ENCODE data around the gene GNG7. TPM values are rescaled to one million over a fixed set of nuclear protein-coding genes. Genes with fewer than 3 reads are reported as not detected.
"Not testable (repeated sequence)": the region's sequence is repeated elsewhere in the genome, so short reads cannot be mapped to it uniquely, and the experiment has no call there.

Gene GNG7
- total and polyA plus RNA-seq, 2 experiments from 2014 or later = 0.11 to 0.13 TPM

- in situ Hi-C loops (cut with MboI) = no loop called here
- Histone ChIP-seq H3K4me1 (ENCODE audit: insufficient read depth) (no peaks in the 10 kb centered on the region), H3K9me2 (ENCODE audit: insufficient read depth) (no peaks in the 10 kb centered on the region), H3F3A (ENCODE audit: insufficient read depth) (peaks cover 4% of the 10 kb centered on the region; the same call in 1 of the 2 replicates), H3K27me3 (replicated peaks; ENCODE audit: insufficient read depth) (no peaks in the 10 kb centered on the region), H4K20me1 (ENCODE audit: insufficient read depth) (no peaks in the 10 kb centered on the region), H3K27ac (no peak overlapping the region), H2AFZ (peak overlapping the region; percentile 84; the same call in 1 of the 2 replicates), H3K9ac (no peak overlapping the region), H3K79me2 (ENCODE audit: insufficient read depth) (no peaks in the 10 kb centered on the region), H3K9me3 (ENCODE audit: low read depth) (no peaks in the 10 kb centered on the region), H3K36me3 (ENCODE audit: low read depth) (no peaks in the 10 kb centered on the region), H3K4me2 (ENCODE audit: unreplicated experiment) (no peak overlapping the region), H3K4me3 (no peak overlapping the region)
- TF ChIP-seq EZH2 (IDR thresholded peaks at IDR 0.05; ENCODE audit: insufficient read depth, poor library complexity, severe bottlenecking) (no peak), EZH2phosphoT487 (IDR thresholded peaks at IDR 0.05; ENCODE audit: insufficient read depth, low read depth) (no peak)
- WGBS, 2 experiments (ENCODE audit: low coverage in 1 of 2, low lambda C conversion rate in 2 of 2, missing lambda C conversion rate in 2 of 2) = 53 to 54% methylated on average over 6 of the region's 6 CpGs
- DNase-seq = no peak
Observed at GRCh38 chr19:2567996-2568395, 134.5 kb downstream of the GNG7 start.

GRCh38 chr19:2567580-2567979, 134.9 kb downstream of the GNG7 start:
- 35 to 44% methylated on average over 17 of the region's 17 CpGs for WGBS, 2 experiments (ENCODE audit: low coverage in 1 of 2, low lambda C conversion rate in 2 of 2, missing lambda C conversion rate in 2 of 2)
- no peak for TF ChIP-seq EZH2phosphoT487 (IDR thresholded peaks at IDR 0.05; ENCODE audit: insufficient read depth, low read depth)
- TF ChIP-seq EZH2 (IDR thresholded peaks at IDR 0.05; ENCODE audit: insufficient read depth, poor library complexity, severe bottlenecking) = no peak
- H3K9me2 ChIP-seq (ENCODE audit: insufficient read depth) = no peaks in the 10 kb centered on the region
- no peak overlapping the region for H3K4me3 ChIP-seq
- in situ Hi-C loops (cut with MboI) = no loop called here
- no peak overlapping the region for H3K4me2 ChIP-seq (ENCODE audit: unreplicated experiment)
- no peak overlapping the region for H3K27ac ChIP-seq
- H3K9ac ChIP-seq = no peak overlapping the region
- H3F3A ChIP-seq (ENCODE audit: insufficient read depth) = peaks cover 4% of the 10 kb centered on the region; the same call in 1 of the 2 replicates
- no peaks in the 10 kb centered on the region for H4K20me1 ChIP-seq (ENCODE audit: insufficient read depth)
- DNase-seq = peak; percentile 45
- no peaks in the 10 kb centered on the region for H3K27me3 ChIP-seq (replicated peaks; ENCODE audit: insufficient read depth)
- H3K79me2 ChIP-seq (ENCODE audit: insufficient read depth) = no peaks in the 10 kb centered on the region
- H3K9me3 ChIP-seq (ENCODE audit: low read depth) = no peaks in the 10 kb centered on the region
- H3K4me1 ChIP-seq (ENCODE audit: insufficient read depth) = no peaks in the 10 kb centered on the region
- H2AFZ ChIP-seq = peak overlapping the region; percentile 84
- no peaks in the 10 kb centered on the region for H3K36me3 ChIP-seq (ENCODE audit: low read depth)

- H3K9me2 ChIP-seq (ENCODE audit: insufficient read depth); in situ Hi-C loops (cut with MboI); H3K9ac ChIP-seq; H4K20me1 ChIP-seq (ENCODE audit: insufficient read depth); H3K36me3 ChIP-seq (ENCODE audit: low read depth); H3K4me1 ChIP-seq (ENCODE audit: insufficient read depth); H3F3A ChIP-seq (ENCODE audit: insufficient read depth); H3K27ac ChIP-seq; H3K27me3 ChIP-seq (replicated peaks; ENCODE audit: insufficient read depth); H3K9me3 ChIP-seq (ENCODE audit: low read depth); H3K79me2 ChIP-seq (ENCODE audit: insufficient read depth); H3K4me3 ChIP-seq; H2AFZ ChIP-seq; H3K4me2 ChIP-seq (ENCODE audit: unreplicated experiment); DNase-seq: not testable (repeated sequence)
- WGBS, 2 experiments (ENCODE audit: low coverage in 1 of 2, low lambda C conversion rate in 2 of 2, missing lambda C conversion rate in 2 of 2) = 88 to 89% methylated on average over 9 of the region's 9 CpGs
Observed at GRCh38 chr19:2563546-2563945, 138.9 kb downstream of the GNG7 start.

- Histone ChIP-seq H3K4me3 (no peak overlapping the region), H3K9me3 (ENCODE audit: low read depth) (no peaks in the 10 kb centered on the region), H3F3A (ENCODE audit: insufficient read depth) (no peaks in the 10 kb centered on the region), H3K4me1 (ENCODE audit: insufficient read depth) (no peaks in the 10 kb centered on the region), H4K20me1 (ENCODE audit: insufficient read depth) (no peaks in the 10 kb centered on the region), H3K9ac (no peak overlapping the region), H3K79me2 (ENCODE audit: insufficient read depth) (no peaks in the 10 kb centered on the region), H3K27ac (no peak overlapping the region), H3K4me2 (ENCODE audit: unreplicated experiment) (no peak overlapping the region), H2AFZ (no peak overlapping the region), H3K27me3 (replicated peaks; ENCODE audit: insufficient read depth) (no peaks in the 10 kb centered on the region), H3K9me2 (ENCODE audit: insufficient read depth) (no peaks in the 10 kb centered on the region), H3K36me3 (ENCODE audit: low read depth) (no peaks in the 10 kb centered on the region)
- in situ Hi-C loops (cut with MboI) = no loop called here
- no peak for TF ChIP-seq EZH2 (IDR thresholded peaks at IDR 0.05; ENCODE audit: insufficient read depth, poor library complexity, severe bottlenecking)
- no peak for TF ChIP-seq EZH2phosphoT487 (IDR thresholded peaks at IDR 0.05; ENCODE audit: insufficient read depth, low read depth)
- WGBS, 2 experiments (ENCODE audit: low coverage in 1 of 2, low lambda C conversion rate in 2 of 2, missing lambda C conversion rate in 2 of 2) = 80 to 81% methylated on average over 11 to 14 of the region's 14 CpGs
- no peak for DNase-seq
Observed at GRCh38 chr19:2561895-2562294, 140.6 kb downstream of the GNG7 start.

- Histone ChIP-seq H3K9ac (no peak overlapping the region), H3K79me2 (ENCODE audit: insufficient read depth) (no peaks in the 10 kb centered on the region), H3K4me3 (no peak overlapping the region), H3K9me2 (ENCODE audit: insufficient read depth) (no peaks in the 10 kb centered on the region), H4K20me1 (ENCODE audit: insufficient read depth) (no peaks in the 10 kb centered on the region), H3F3A (ENCODE audit: insufficient read depth) (no peaks in the 10 kb centered on the region), H3K27me3 (replicated peaks; ENCODE audit: insufficient read depth) (no peaks in the 10 kb centered on the region), H3K27ac (no peak overlapping the region), H3K9me3 (ENCODE audit: low read depth) (no peaks in the 10 kb centered on the region), H3K4me1 (ENCODE audit: insufficient read depth) (no peaks in the 10 kb centered on the region), H2AFZ (no peak overlapping the region), H3K4me2 (ENCODE audit: unreplicated experiment) (no peak overlapping the region), H3K36me3 (ENCODE audit: low read depth) (no peaks in the 10 kb centered on the region)
- TF ChIP-seq EZH2phosphoT487 (IDR thresholded peaks at IDR 0.05; ENCODE audit: insufficient read depth, low read depth) (no peak), EZH2 (IDR thresholded peaks at IDR 0.05; ENCODE audit: insufficient read depth, poor library complexity, severe bottlenecking) (no peak)
- no peak for DNase-seq
- in situ Hi-C loops (cut with MboI) = no loop called here
- 88 to 89% methylated on average over 4 to 5 of the region's 5 CpGs for WGBS, 2 experiments (ENCODE audit: low coverage in 1 of 2, low lambda C conversion rate in 2 of 2, missing lambda C conversion rate in 2 of 2)
Observed at GRCh38 chr19:2561221-2561620, 141.3 kb downstream of the GNG7 start.
